ENCODE data around the gene PRG3.

Gene PRG3

GRCh38 chr11:57359896-57360690 is 20.9 kb downstream of the PRG3 start:
- no peak for DNase-seq (ENCODE audit: low read depth in 3 of 3)

GRCh38 chr11:57359396-57359795 is 21.6 kb downstream of the PRG3 start:
- no peak for DNase-seq (ENCODE audit: low read depth in 3 of 3)

GRCh38 chr11:57358991-57359390 is 22.0 kb downstream of the PRG3 start:
- no peak for DNase-seq (ENCODE audit: low read depth in 3 of 3)

- no peak for DNase-seq (ENCODE audit: low read depth in 3 of 3)
These were observed 22.4 kb downstream of the PRG3 start for GRCh38 chr11:57358543-57358961.

GRCh38 chr11:57357856-57358255 is 23.1 kb downstream of the PRG3 start:
- no peak for DNase-seq (ENCODE audit: low read depth in 3 of 3)

GRCh38 chr11:57357310-57357709 is 23.6 kb downstream of the PRG3 start:
- DNase-seq (ENCODE audit: low read depth in 3 of 3), result no peak

- no peak for DNase-seq (ENCODE audit: low read depth in 3 of 3)
These were observed 24.7 kb downstream of the PRG3 start for GRCh38 chr11:57356268-57356667.

- no peak for DNase-seq (ENCODE audit: low read depth in 3 of 3)
These were observed 26.3 kb downstream of the PRG3 start for GRCh38 chr11:57354699-57355098.

- DNase-seq (ENCODE audit: low read depth in 3 of 3), result no peak
These were observed 27.1 kb downstream of the PRG3 start for GRCh38 chr11:57353852-57354251.

GRCh38 chr11:57353446-57353845 is 27.5 kb downstream of the PRG3 start:
- DNase-seq (ENCODE audit: low read depth in 3 of 3), result no peak

GRCh38 chr11:57353036-57353435 is 27.9 kb downstream of the PRG3 start:
- DNase-seq (ENCODE audit: low read depth in 3 of 3), result no peak

- peak; percentile 34 to 63 (median 50) for DNase-seq (ENCODE audit: low read depth in 3 of 3)
These were observed 31.3 kb downstream of the PRG3 start for GRCh38 chr11:57349491-57350274.

- DNase-seq (ENCODE audit: low read depth in 3 of 3), result no peak
These were observed 32.2 kb downstream of the PRG3 start for GRCh38 chr11:57348636-57349313.

- no peak for DNase-seq (ENCODE audit: low read depth in 3 of 3)
These were observed 32.9 kb downstream of the PRG3 start for GRCh38 chr11:57348052-57348451.

- no peak for DNase-seq (ENCODE audit: low read depth in 3 of 3)
These were observed 33.6 kb downstream of the PRG3 start for GRCh38 chr11:57347336-57347735.

GRCh38 chr11:57345555-57346211 is 35.3 kb downstream of the PRG3 start:
- DNase-seq (ENCODE audit: low read depth in 3 of 3), result peak; percentile 43 to 66 (median 50)

- no peak for DNase-seq (ENCODE audit: low read depth in 3 of 3)
These were observed 36.1 kb downstream of the PRG3 start for GRCh38 chr11:57344826-57345225.

GRCh38 chr11:57343825-57344224 is 37.1 kb downstream of the PRG3 start:
- DNase-seq (ENCODE audit: low read depth in 3 of 3), result no peak

- no peak for DNase-seq (ENCODE audit: low read depth in 3 of 3)
These were observed 38.2 kb downstream of the PRG3 start for GRCh38 chr11:57342702-57343101.

GRCh38 chr11:57341250-57341808 is 39.6 kb downstream of the PRG3 start:
- no peak for DNase-seq (ENCODE audit: low read depth in 3 of 3)

- no peak for DNase-seq (ENCODE audit: low read depth in 3 of 3)
These were observed 40.8 kb downstream of the PRG3 start for GRCh38 chr11:57340039-57340615.
